Measurements from ENCODE around the gene TEAD1. TPM values are rescaled to one million over a fixed set of nuclear protein-coding genes. Genes with fewer than 3 reads are reported as not detected.

TEAD1 gene
- total RNA-seq, 1 experiment from 2014 or later: 106 TPM

- BruUV-seq (replicated peaks): no TSS peak
- no peaks in the 10 kb centered on the region for H3K9me3 ChIP-seq (ENCODE audit: insufficient read depth, low read depth)
- H3K4me3 ChIP-seq: no peak overlapping the region
- ChIA-PET POLR2A (ENCODE audit: unreplicated experiment) (no interaction called here), CTCF (no interaction called here)
- intact Hi-C loops (cut with micrococcal nuclease; ENCODE audit: unreplicated experiment): no loop called here
- TF ChIP-seq EZH2 (IDR thresholded peaks at IDR 0.05; ENCODE audit: low read depth): no peak
- no peak for TF ChIP-seq CTCF (conservative IDR thresholded peaks at IDR 0.05)
- H3K27ac ChIP-seq: no peak overlapping the region
- no peak for DNase-seq
- H3K4me1 ChIP-seq (replicated peaks; ENCODE audit: insufficient read depth): no peaks in the 10 kb centered on the region
- no peak overlapping the region for H3K4me2 ChIP-seq
- peaks cover 45% of the 10 kb centered on the region for H3K79me2 ChIP-seq (ENCODE audit: low read depth)
- H3K27me3 ChIP-seq (ENCODE audit: insufficient read depth, low read depth): no peaks in the 10 kb centered on the region
- H3K9me2 ChIP-seq (ENCODE audit: insufficient read depth): no peaks in the 10 kb centered on the region
- no peak overlapping the region for H2AFZ ChIP-seq
- H3K36me3 ChIP-seq (ENCODE audit: low read depth): 0 out of 2 replicates have a peak, but pooled peaks cover 5% of the 10 kb centered on the region
- no peaks in the 10 kb centered on the region for H4K20me1 ChIP-seq (ENCODE audit: insufficient read depth)
- no peaks in the 10 kb centered on the region for H3F3A ChIP-seq (ENCODE audit: insufficient read depth, low read depth)
Measured at GRCh38 chr11:12785901-12786300, 111.7 kb downstream of the TEAD1 start.

- Histone ChIP-seq H4K20me1 (ENCODE audit: insufficient read depth) (no peaks in the 10 kb centered on the region), H2AFZ (no peak overlapping the region), H3K36me3 (ENCODE audit: low read depth) (0 out of 2 replicates have a peak, but pooled peaks cover 5% of the 10 kb centered on the region), H3K9me2 (ENCODE audit: insufficient read depth) (no peaks in the 10 kb centered on the region), H3K9me3 (ENCODE audit: insufficient read depth, low read depth) (no peaks in the 10 kb centered on the region), H3K79me2 (ENCODE audit: low read depth) (peaks cover 43% of the 10 kb centered on the region), H3K27ac (no peak overlapping the region), H3F3A (ENCODE audit: insufficient read depth, low read depth) (no peaks in the 10 kb centered on the region), H3K4me2 (no peak overlapping the region), H3K4me3 (no peak overlapping the region), H3K4me1 (replicated peaks; ENCODE audit: insufficient read depth) (no peaks in the 10 kb centered on the region), H3K27me3 (ENCODE audit: insufficient read depth, low read depth) (no peaks in the 10 kb centered on the region)
- TF ChIP-seq CTCF (conservative IDR thresholded peaks at IDR 0.05): no peak
- TF ChIP-seq EZH2 (IDR thresholded peaks at IDR 0.05; ENCODE audit: low read depth): no peak
- CTCF ChIA-PET: no interaction called here
- DNase-seq: no peak
- no TSS peak for BruUV-seq (replicated peaks)
- POLR2A ChIA-PET (ENCODE audit: unreplicated experiment): no interaction called here
- intact Hi-C loops (cut with micrococcal nuclease; ENCODE audit: unreplicated experiment): no loop called here
Measured at GRCh38 chr11:12786450-12786849, 112.2 kb downstream of the TEAD1 start.

- intact Hi-C loops (cut with micrococcal nuclease; ENCODE audit: unreplicated experiment): no loop called here
- Histone ChIP-seq H3K27ac (no peak overlapping the region), H3K9me3 (ENCODE audit: insufficient read depth, low read depth) (no peaks in the 10 kb centered on the region), H3K36me3 (ENCODE audit: low read depth) (0 out of 2 replicates have a peak, but pooled peaks cover 5% of the 10 kb centered on the region), H2AFZ (no peak overlapping the region), H3K9me2 (ENCODE audit: insufficient read depth) (no peaks in the 10 kb centered on the region), H3F3A (ENCODE audit: insufficient read depth, low read depth) (no peaks in the 10 kb centered on the region), H4K20me1 (ENCODE audit: insufficient read depth) (no peaks in the 10 kb centered on the region), H3K79me2 (ENCODE audit: low read depth) (peaks cover 43% of the 10 kb centered on the region), H3K4me2 (no peak overlapping the region), H3K4me3 (no peak overlapping the region), H3K27me3 (ENCODE audit: insufficient read depth, low read depth) (no peaks in the 10 kb centered on the region), H3K4me1 (replicated peaks; ENCODE audit: insufficient read depth) (0 out of 2 replicates have a peak, but pooled peaks cover 3% of the 10 kb centered on the region)
- DNase-seq: no peak
- no TSS peak for BruUV-seq (replicated peaks)
- ChIA-PET POLR2A (ENCODE audit: unreplicated experiment) (no interaction called here), CTCF (no interaction called here)
- TF ChIP-seq CTCF (conservative IDR thresholded peaks at IDR 0.05) (no peak), EZH2 (IDR thresholded peaks at IDR 0.05; ENCODE audit: low read depth) (no peak)
Measured at GRCh38 chr11:12786891-12787290, 112.7 kb downstream of the TEAD1 start.
